Esophagus squamous epithelium (tissue), 4 donors: ENCODE data around the gene AASDHPPT.

Experiments used
- POLR2A ChIP-seq, 4 donors: fragments of 450-650 bp; IDR thresholded peaks; one replicate each; pipeline ENCODE4 v1.6.1; 2017; ENCODE audit warnings: antibody characterized with exemption in 4 of 4, mild to moderate bottlenecking in 4 of 4, moderate library complexity in 3 of 4
- TF ChIP-seq, protein P1 (sequence below), 6 experiments: fragments of 450-650 bp in 4 of 6; fragments of 200-600 bp in 2 of 6; sonication (generic) in 2 of 6; IDR thresholded peaks; one replicate each; pipeline ENCODE4 v1.5.1; 2016 to 2019; ENCODE audit warnings: antibody characterized with exemption in 6 of 6, mild to moderate bottlenecking in 4 of 6, moderate library complexity in 4 of 6

DNA sequence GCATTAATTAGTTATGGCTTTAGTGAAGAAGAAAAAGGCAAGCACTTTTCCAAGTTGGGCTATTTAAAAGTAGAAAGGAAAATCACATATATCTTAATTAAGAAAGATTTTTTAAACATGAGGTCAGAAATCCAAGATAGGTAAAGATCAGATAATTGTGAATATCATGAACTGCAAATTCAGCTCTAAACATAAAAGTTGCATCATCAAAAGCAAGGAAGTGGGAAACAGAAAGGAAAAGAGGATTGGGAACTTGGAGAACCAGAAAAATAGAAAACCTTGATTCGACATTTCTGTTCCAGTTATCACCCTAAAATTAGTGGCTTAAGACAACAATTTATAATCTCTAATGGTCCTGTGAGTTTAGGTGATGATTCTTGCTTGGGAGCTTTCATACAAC is 17.8 kb upstream of the AASDHPPT start:
- TF ChIP-seq, protein P1, sequence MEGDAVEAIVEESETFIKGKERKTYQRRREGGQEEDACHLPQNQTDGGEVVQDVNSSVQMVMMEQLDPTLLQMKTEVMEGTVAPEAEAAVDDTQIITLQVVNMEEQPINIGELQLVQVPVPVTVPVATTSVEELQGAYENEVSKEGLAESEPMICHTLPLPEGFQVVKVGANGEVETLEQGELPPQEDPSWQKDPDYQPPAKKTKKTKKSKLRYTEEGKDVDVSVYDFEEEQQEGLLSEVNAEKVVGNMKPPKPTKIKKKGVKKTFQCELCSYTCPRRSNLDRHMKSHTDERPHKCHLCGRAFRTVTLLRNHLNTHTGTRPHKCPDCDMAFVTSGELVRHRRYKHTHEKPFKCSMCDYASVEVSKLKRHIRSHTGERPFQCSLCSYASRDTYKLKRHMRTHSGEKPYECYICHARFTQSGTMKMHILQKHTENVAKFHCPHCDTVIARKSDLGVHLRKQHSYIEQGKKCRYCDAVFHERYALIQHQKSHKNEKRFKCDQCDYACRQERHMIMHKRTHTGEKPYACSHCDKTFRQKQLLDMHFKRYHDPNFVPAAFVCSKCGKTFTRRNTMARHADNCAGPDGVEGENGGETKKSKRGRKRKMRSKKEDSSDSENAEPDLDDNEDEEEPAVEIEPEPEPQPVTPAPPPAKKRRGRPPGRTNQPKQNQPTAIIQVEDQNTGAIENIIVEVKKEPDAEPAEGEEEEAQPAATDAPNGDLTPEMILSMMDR (IDR thresholded peaks at IDR 0.05), result no peak
- TF ChIP-seq POLR2A (IDR thresholded peaks at IDR 0.05), result no peak
